Measurements from ENCODE around the gene AK9.

DNA sequence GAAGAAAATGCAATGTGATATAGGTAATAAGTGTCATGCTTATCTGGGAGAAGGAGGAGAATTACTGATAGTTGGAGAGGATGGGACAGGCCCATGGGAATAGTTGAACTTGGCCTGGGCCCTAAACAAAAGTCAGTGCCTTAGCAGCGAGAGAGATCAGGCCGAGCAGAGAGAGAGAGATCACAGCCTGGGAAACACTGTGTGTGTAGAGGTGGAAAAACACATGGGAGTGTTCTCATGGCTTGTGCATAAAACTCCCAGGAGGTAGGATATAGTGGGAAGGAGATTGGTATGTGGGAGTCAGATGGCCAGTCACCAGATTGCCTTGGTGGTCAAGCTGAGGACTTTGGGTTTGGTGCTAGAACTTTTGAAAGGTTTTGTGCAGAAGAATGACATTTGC, 47.7 kb upstream of the AK9 start:
- TF ChIP-seq EZH2 (IDR thresholded peaks at IDR 0.05; ENCODE audit: borderline replicate concordance, low read depth, low read length, poor library complexity, severe bottlenecking): no peak
- TF ChIP-seq, protein P1, sequence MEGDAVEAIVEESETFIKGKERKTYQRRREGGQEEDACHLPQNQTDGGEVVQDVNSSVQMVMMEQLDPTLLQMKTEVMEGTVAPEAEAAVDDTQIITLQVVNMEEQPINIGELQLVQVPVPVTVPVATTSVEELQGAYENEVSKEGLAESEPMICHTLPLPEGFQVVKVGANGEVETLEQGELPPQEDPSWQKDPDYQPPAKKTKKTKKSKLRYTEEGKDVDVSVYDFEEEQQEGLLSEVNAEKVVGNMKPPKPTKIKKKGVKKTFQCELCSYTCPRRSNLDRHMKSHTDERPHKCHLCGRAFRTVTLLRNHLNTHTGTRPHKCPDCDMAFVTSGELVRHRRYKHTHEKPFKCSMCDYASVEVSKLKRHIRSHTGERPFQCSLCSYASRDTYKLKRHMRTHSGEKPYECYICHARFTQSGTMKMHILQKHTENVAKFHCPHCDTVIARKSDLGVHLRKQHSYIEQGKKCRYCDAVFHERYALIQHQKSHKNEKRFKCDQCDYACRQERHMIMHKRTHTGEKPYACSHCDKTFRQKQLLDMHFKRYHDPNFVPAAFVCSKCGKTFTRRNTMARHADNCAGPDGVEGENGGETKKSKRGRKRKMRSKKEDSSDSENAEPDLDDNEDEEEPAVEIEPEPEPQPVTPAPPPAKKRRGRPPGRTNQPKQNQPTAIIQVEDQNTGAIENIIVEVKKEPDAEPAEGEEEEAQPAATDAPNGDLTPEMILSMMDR (conservative IDR thresholded peaks at IDR 0.05; ENCODE audit: low read depth, low read length): no peak

Data from A673 (cell line).